Smooth muscle cell (in vitro differentiated cells): ENCODE results near the gene DLX2. TPM values are rescaled to one million over a fixed set of nuclear protein-coding genes. Genes with fewer than 3 reads are reported as not detected.

Experiments used
- DNase-seq: peaks from one replicate; lab custom pipeline; 2025; ENCODE audit not compliant: unreplicated experiment; lab: John Stamatoyannopoulos, UW
- H2AFZ ChIP-seq: fragments of 200-600 bp; sonication (generic); 2 replicates; pipeline ENCODE4 v1.6.0; 2016; ENCODE audit warnings: antibody characterized with exemption, low read depth, mild to moderate bottlenecking
- H3F3A ChIP-seq: fragments of 200-600 bp; sonication (generic); 2 replicates; pipeline ENCODE4 v1.6.0; 2017; ENCODE audit warnings: antibody characterized with exemption, low read depth
- H3K27ac ChIP-seq: fragments of 200-600 bp; sonication (generic); 2 replicates; pipeline ENCODE4 v1.5.1; 2016; ENCODE audit warnings: low read depth, mild to moderate bottlenecking
- H3K27me3 ChIP-seq: fragments of 200-600 bp; sonication (generic); 2 replicates; pipeline ENCODE4 v1.6.1; 2016; ENCODE audit warnings: low read depth, mild to moderate bottlenecking
- H3K36me3 ChIP-seq: fragments of 200-600 bp; sonication (generic); 2 replicates; pipeline ENCODE4 v1.5.1; 2016; ENCODE audit warnings: low read depth
- H3K4me1 ChIP-seq: fragments of 200-600 bp; sonication (generic); 2 replicates; pipeline ENCODE4 v1.5.1; 2016; ENCODE audit warnings: low read depth
- H3K4me2 ChIP-seq: fragments of 200-600 bp; sonication (generic); 2 replicates; pipeline ENCODE4 v1.6.0; 2016; ENCODE audit warnings: mild to moderate bottlenecking
- H3K4me3 ChIP-seq: fragments of 200-600 bp; sonication (generic); 2 replicates; pipeline ENCODE4 v1.5.1; 2016; ENCODE audit warnings: mild to moderate bottlenecking
- H3K79me2 ChIP-seq: fragments of 200-600 bp; sonication (generic); 2 replicates; pipeline ENCODE4 v1.6.0; 2016; ENCODE audit warnings: low read depth, mild to moderate bottlenecking
- H3K9ac ChIP-seq: fragments of 200-600 bp; sonication (generic); 2 replicates; pipeline ENCODE4 v1.6.0; 2016; ENCODE audit warnings: low read depth
- H3K9me3 ChIP-seq: fragments of 200-600 bp; sonication (generic); replicated peaks from 2 replicates; pipeline ENCODE4 v1.5.1; 2016; ENCODE audit warnings: low read depth
- H4K20me1 ChIP-seq: fragments of 200-600 bp; sonication (generic); 2 replicates; pipeline ENCODE4 v1.6.0; 2016; ENCODE audit warnings: low read depth
- WGBS: methylation state at CpG from one replicate; pipeline ENCODE4 v1.1.7; 2016; ENCODE audit warnings: low lambda C conversion rate; 5-methylcytosine and 5-hydroxymethylcytosine counted together
- polyA plus RNA-seq: library from polyadenylated mRNA; unstranded; fragments of >200 nt; fragmentation: Nextera tagmentation; extraction: Ambion mirVana; gene quantifications from 2 replicates; pipeline ENCODE4 v1.2.1, GENCODE V29; 2016
- total RNA-seq: library from RNA; depleted of rRNA; stranded (reverse); fragments of >200 nt; gene quantifications from 2 replicates; pipeline ENCODE4 v1.2.3, GENCODE V29; 2014
- TF ChIP-seq, protein P1 (sequence below): fragments of 200-600 bp; sonication (generic); IDR thresholded peaks from 2 replicates; pipeline ENCODE4 v1.5.1; 2017; ENCODE audit warnings: borderline replicate concordance, mild to moderate bottlenecking, antibody characterized with exemption; ENCODE audit not compliant: insufficient read depth, poor library complexity, severe bottlenecking

The DLX2 gene
- total and polyA plus RNA-seq, 2 experiments from 2014 or later = 1.9 TPM

- peak overlapping the region; percentile 68 for H3K4me3 ChIP-seq
Measured at GRCh38 chr2:172100080-172100934, 2.4 kb downstream of the DLX2 start.

GRCh38 chr2:172099472-172100079, 3.1 kb downstream of the DLX2 start:
- peaks cover 60% of the 10 kb centered on the region for H3K27me3 ChIP-seq
- no peak overlapping the region for H2AFZ ChIP-seq
- no peak for DNase-seq
- no peaks in the 10 kb centered on the region for H3K9me3 ChIP-seq
- H3K4me2 ChIP-seq = peak overlapping the region; percentile 97
- peak overlapping the region; percentile 70 for H3K9ac ChIP-seq
- peaks cover 5% of the 10 kb centered on the region for H3K79me2 ChIP-seq
- H3K4me3 ChIP-seq = peak overlapping the region; percentile 68
- H3F3A ChIP-seq = peaks cover 17% of the 10 kb centered on the region
- H4K20me1 ChIP-seq = peaks cover 8% of the 10 kb centered on the region
- peaks cover 65% of the 10 kb centered on the region for H3K4me1 ChIP-seq
- peak overlapping the region; percentile 89 for H3K27ac ChIP-seq
- TF ChIP-seq, protein P1, sequence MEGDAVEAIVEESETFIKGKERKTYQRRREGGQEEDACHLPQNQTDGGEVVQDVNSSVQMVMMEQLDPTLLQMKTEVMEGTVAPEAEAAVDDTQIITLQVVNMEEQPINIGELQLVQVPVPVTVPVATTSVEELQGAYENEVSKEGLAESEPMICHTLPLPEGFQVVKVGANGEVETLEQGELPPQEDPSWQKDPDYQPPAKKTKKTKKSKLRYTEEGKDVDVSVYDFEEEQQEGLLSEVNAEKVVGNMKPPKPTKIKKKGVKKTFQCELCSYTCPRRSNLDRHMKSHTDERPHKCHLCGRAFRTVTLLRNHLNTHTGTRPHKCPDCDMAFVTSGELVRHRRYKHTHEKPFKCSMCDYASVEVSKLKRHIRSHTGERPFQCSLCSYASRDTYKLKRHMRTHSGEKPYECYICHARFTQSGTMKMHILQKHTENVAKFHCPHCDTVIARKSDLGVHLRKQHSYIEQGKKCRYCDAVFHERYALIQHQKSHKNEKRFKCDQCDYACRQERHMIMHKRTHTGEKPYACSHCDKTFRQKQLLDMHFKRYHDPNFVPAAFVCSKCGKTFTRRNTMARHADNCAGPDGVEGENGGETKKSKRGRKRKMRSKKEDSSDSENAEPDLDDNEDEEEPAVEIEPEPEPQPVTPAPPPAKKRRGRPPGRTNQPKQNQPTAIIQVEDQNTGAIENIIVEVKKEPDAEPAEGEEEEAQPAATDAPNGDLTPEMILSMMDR = no peak
- WGBS = 4% methylated on average over 13 of the region's 13 CpGs
- H3K36me3 ChIP-seq = no peaks in the 10 kb centered on the region

More at GRCh38 chr2:172100080-172100934, 2.4 kb downstream of the DLX2 start:
- no peak for DNase-seq
- Histone ChIP-seq H3K27me3 (peaks cover 60% of the 10 kb centered on the region), H3K27ac (peak overlapping the region; percentile 89), H3K36me3 (no peaks in the 10 kb centered on the region), H3F3A (peaks cover 17% of the 10 kb centered on the region), H2AFZ (peak overlapping the region; percentile 33), H4K20me1 (peaks cover 8% of the 10 kb centered on the region), H3K79me2 (peaks cover 5% of the 10 kb centered on the region), H3K9me3 (no peaks in the 10 kb centered on the region), H3K4me1 (peaks cover 62% of the 10 kb centered on the region), H3K9ac (peak overlapping the region; percentile 70), H3K4me2 (peak overlapping the region; percentile 97)
- 4% methylated on average over 56 of the region's 72 CpGs for WGBS
- TF ChIP-seq, protein P1 = no peak

DNA sequence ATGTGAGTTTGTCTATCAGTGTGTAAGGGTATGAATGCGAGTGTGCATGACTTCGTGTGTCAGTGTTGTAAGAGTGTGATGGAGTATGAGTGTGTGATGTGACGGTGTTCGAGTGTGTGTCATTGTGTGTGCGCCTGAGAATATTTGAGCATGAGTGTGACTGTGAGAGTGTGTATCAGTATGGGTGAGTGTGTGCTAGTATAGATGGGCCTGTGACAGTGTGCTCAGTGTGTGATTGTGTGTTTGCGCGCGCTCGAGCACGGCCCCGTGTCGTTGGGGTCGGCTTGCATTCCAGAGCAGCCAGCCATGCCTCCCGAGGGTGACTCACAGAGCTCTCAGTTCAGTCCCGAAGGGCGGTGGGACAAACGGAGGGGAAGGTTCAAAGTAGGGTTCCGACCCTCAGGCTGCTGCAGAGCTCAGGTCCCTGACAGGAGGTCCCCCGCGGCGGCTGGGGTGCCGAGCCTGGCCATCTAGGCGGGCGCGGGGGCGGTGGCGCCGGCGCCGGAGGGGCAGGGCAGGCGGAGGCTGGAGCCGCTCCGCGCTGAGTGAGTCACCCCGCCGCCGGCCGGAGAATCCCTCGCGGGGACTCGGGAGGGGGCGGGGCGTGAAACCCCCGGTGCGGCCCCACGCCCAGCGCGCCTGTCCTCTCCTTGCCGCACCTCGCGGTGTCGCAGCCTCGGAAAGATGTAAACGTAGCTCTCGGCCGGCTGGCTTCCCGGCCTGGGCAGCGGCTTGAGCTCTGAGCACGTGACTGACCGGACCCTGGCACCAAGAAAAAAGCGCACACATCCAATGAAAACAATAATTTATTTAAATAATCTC, 3.8 kb downstream of the DLX2 start:
- Histone ChIP-seq H3K4me3 (peak overlapping the region; percentile 68), H3K36me3 (no peaks in the 10 kb centered on the region), H3K9ac (peak overlapping the region; percentile 70), H3K4me1 (peaks cover 70% of the 10 kb centered on the region), H3K27me3 (peaks cover 61% of the 10 kb centered on the region), H2AFZ (peak overlapping the region; percentile 68), H3K79me2 (peaks cover 5% of the 10 kb centered on the region), H3K27ac (peak overlapping the region; percentile 89), H4K20me1 (peaks cover 8% of the 10 kb centered on the region), H3K4me2 (peak overlapping the region; percentile 97), H3K9me3 (no peaks in the 10 kb centered on the region), H3F3A (peaks cover 17% of the 10 kb centered on the region)
- TF ChIP-seq, protein P1 = no peak
- DNase-seq = peak; percentile 75
- WGBS = 4% methylated on average over 48 of the region's 61 CpGs
